Sigmoid colon (tissue), 7 donors: ENCODE results near the gene AFF2. TPM values are rescaled to one million over a fixed set of nuclear protein-coding genes. Genes with fewer than 3 reads are reported as not detected.

ENCODE experiments used
- DNase-seq: peaks from one replicate; pipeline ENCODE4 v3.0.0-alpha.2; 2019
- H3K27ac ChIP-seq, 4 donors: fragments of 200-600 bp; sonication (generic); one replicate each; pipeline ENCODE4 v1.5.1; 2016 to 2019; ENCODE audit warnings: mild to moderate bottlenecking in 1 of 4
- H3K27me3 ChIP-seq, 3 donors: fragments of 200-600 bp; sonication (generic); one replicate each; pipeline ENCODE4 v1.5.1; 2019; ENCODE audit warnings: mild to moderate bottlenecking in 1 of 3
- H3K36me3 ChIP-seq, 4 donors: fragments of 200-600 bp; sonication (generic); one replicate each; pipeline ENCODE4 v1.5.1; 2016 to 2019
- H3K4me1 ChIP-seq, 4 donors: fragments of 200-600 bp; sonication (generic); one replicate each; pipeline ENCODE4 v1.5.1; 2017 to 2019
- H3K4me3 ChIP-seq, 4 donors: fragments of 200-600 bp; sonication (generic); one replicate each; pipeline ENCODE4 v1.5.1; 2017 to 2019; ENCODE audit warnings: mild to moderate bottlenecking in 2 of 4, moderate library complexity in 1 of 4
- H3K9me3 ChIP-seq, 4 donors: fragments of 200-600 bp in 3 of 4; sonication (generic) in 3 of 4; one replicate each; pipeline versions ENCODE4 v1.5.1 to v1.6.1; 2013 to 2019
- EP300 ChIP-seq, 4 donors: sonication (generic); formaldehyde crosslinking; IDR thresholded peaks; one replicate each; pipeline ENCODE4 v1.6.1; 2017; ENCODE audit warnings: antibody characterized with exemption in 4 of 4
- POLR2A ChIP-seq, 2 donors: fragments of 450-650 bp; IDR thresholded peaks; one replicate each; pipeline ENCODE4 v1.6.1; 2016; ENCODE audit warnings: antibody characterized with exemption in 2 of 2, mild to moderate bottlenecking in 2 of 2, moderate library complexity in 2 of 2
- POLR2AphosphoS5 ChIP-seq, 4 donors: sonication (generic); formaldehyde crosslinking; IDR thresholded peaks; one replicate each; pipeline ENCODE4 v1.6.1; 2017; ENCODE audit warnings: antibody characterized with exemption in 4 of 4
- WGBS, 2 donors: extraction: QIAGEN DNeasy Blood & Tissue Kit; methylation state at CpG; one replicate each; pipeline ENCODE4 v1.1.7; 2013; 5-methylcytosine and 5-hydroxymethylcytosine counted together
- intact Hi-C: fragments of 100-400 bp; cut with DNase I; formaldehyde crosslinking; loops from one replicate; pipeline ENCODE4 v1.15.1; 2023
- polyA plus RNA-seq, 3 donors: library from polyadenylated mRNA; stranded (reverse); fragments of 200-250 nt; gene quantifications; one replicate each; pipeline ENCODE4 v1.2.3, GENCODE V29; 2013
- total RNA-seq, 4 donors: library from RNA; depleted of rRNA; stranded (reverse); fragments of >200 nt; gene quantifications; one replicate each; pipeline ENCODE4 v1.1.0, GENCODE V29; 2016
- TF ChIP-seq, protein P1 (sequence below), 4 experiments: fragments of 450-650 bp in 3 of 4; fragments of 200-600 bp in 1 of 4; IDR thresholded peaks; one replicate each; pipeline ENCODE4 v1.5.1; 2016 to 2019; ENCODE audit warnings: antibody characterized with exemption in 4 of 4, mild to moderate bottlenecking in 3 of 4, moderate library complexity in 2 of 4
- donor health status: healthy with polysubstance abuse.
- donor health status: Bipolar disorder and iron deficiency.
- donor health status: healthy.

AFF2 gene
- total and polyA plus RNA-seq, 7 donors, result 0.27 to 1.7 (median 1.1) TPM; not detected in 2

DNA sequence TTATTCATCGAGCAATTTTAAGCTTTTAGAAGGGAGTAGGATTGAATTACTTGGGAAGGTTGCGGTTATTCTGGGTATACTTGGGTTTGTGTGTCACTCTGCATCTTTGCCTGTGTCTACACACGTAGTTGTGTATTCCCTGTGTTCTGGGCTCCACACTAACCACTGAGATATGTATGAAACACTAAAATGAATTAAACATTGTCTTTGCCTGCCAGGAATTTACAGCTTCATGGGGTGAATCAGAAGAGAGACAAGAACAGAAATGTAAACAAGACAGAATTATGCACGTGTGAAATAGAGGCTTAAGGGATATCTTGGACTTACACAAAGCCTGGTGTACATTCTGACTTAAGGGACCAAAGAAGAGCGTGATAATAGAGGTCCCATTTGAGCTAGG lies 228.5 kb downstream of the AFF2 start:
- Histone ChIP-seq H3K27ac (no peak overlapping the region), H3K4me1 (no peaks in the 10 kb centered on the region), H3K9me3 (no peaks in the 10 kb centered on the region), H3K4me3 (no peak overlapping the region), H3K27me3 (no peaks in the 10 kb centered on the region), H3K36me3 (no peaks in the 10 kb centered on the region)
- WGBS, 2 donors, result 71 to 79% methylated on average over 5 of the region's 5 CpGs
- TF ChIP-seq POLR2A (IDR thresholded peaks at IDR 0.05) (no peak), EP300 (IDR thresholded peaks at IDR 0.05) (no peak), POLR2AphosphoS5 (IDR thresholded peaks at IDR 0.05) (no peak)
- TF ChIP-seq, protein P1, sequence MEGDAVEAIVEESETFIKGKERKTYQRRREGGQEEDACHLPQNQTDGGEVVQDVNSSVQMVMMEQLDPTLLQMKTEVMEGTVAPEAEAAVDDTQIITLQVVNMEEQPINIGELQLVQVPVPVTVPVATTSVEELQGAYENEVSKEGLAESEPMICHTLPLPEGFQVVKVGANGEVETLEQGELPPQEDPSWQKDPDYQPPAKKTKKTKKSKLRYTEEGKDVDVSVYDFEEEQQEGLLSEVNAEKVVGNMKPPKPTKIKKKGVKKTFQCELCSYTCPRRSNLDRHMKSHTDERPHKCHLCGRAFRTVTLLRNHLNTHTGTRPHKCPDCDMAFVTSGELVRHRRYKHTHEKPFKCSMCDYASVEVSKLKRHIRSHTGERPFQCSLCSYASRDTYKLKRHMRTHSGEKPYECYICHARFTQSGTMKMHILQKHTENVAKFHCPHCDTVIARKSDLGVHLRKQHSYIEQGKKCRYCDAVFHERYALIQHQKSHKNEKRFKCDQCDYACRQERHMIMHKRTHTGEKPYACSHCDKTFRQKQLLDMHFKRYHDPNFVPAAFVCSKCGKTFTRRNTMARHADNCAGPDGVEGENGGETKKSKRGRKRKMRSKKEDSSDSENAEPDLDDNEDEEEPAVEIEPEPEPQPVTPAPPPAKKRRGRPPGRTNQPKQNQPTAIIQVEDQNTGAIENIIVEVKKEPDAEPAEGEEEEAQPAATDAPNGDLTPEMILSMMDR (IDR thresholded peaks at IDR 0.05), result no peak
- intact Hi-C loops, result no loop called here
- no peak for DNase-seq

DNA sequence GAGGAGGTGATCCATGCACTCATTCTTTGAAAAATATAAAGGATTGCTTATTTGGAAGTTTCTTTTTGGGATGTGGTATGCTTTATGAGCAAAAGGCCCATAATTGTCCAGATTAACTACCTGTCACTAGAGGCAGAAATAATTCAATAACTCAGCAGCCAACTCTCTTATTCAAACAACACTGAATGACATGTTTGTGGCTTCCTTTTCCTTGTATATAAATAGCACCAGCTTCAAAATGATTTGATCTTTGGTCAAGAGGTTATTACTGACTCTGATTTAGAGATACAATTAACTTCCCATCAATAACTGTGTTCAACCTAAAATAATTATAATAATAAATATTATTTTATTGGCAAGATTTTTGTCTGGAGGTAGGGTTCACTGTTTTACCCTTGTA lies 232.3 kb downstream of the AFF2 start:
- DNase-seq, result no peak
- no peaks in the 10 kb centered on the region for H3K36me3 ChIP-seq
- intact Hi-C loops, result no loop called here
- TF ChIP-seq, protein P1 (IDR thresholded peaks at IDR 0.05), result no peak
- no peak for TF ChIP-seq POLR2A (IDR thresholded peaks at IDR 0.05)
- TF ChIP-seq POLR2AphosphoS5 (IDR thresholded peaks at IDR 0.05), result no peak
- no peak for TF ChIP-seq EP300 (IDR thresholded peaks at IDR 0.05)
- no peak overlapping the region for H3K4me3 ChIP-seq
- no peaks in the 10 kb centered on the region for H3K9me3 ChIP-seq
- H3K4me1 ChIP-seq, result no peaks in the 10 kb centered on the region
- H3K27ac ChIP-seq, result no peak overlapping the region
- no peaks in the 10 kb centered on the region for H3K27me3 ChIP-seq

DNA sequence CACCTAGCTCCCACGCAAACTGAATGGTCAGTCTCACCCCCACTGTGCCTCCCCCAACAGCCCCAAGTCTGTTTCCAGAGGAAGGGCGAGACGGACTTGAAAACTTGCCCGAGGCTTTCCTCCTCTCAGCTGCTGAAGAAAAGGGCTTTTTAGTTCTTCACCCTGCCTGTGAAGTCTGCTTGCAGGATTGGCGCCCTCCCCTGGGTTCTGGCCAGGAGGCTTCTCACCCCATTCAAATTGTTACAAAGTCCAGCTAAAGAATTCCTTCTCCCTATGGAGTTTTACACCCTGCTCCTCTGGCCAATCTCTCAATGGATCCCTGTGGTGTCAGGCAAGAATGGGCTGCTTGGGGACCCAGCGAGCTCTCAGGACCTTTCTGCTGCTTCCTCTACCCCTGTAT lies 241.0 kb downstream of the AFF2 start:
- no peak for TF ChIP-seq POLR2AphosphoS5 (IDR thresholded peaks at IDR 0.05)
- no peak overlapping the region for H3K27ac ChIP-seq
- no peaks in the 10 kb centered on the region for H3K36me3 ChIP-seq
- DNase-seq, result no peak
- H3K9me3 ChIP-seq, result no peaks in the 10 kb centered on the region
- no peak overlapping the region for H3K4me3 ChIP-seq
- intact Hi-C loops, result no loop called here
- 63 to 78% methylated on average over 6 of the region's 6 CpGs for WGBS, 2 donors
- H3K27me3 ChIP-seq, result no peaks in the 10 kb centered on the region
- H3K4me1 ChIP-seq, result no peaks in the 10 kb centered on the region

DNA sequence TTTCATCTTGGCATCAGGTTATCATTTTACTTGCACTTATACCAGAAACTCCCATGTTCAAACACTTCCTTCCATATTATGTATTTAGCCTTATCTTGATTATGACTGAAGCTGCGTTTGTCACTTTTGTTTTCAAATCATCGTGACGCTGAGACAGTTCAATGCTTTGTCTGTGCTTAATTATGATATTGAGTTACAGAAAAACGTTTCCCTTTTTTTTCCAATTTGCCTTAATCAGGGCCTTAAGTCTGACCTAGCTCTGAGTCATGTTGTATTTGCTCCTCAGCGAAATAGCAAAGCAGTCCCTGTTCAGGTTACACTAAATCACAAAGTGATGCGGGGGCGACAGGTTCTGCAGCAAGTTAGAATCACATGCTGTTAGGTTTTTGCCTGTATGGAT lies 254.7 kb downstream of the AFF2 start:
- intact Hi-C loops, result no loop called here
- WGBS, 2 donors, result 65 to 75% methylated on average over 7 of the region's 7 CpGs

DNA sequence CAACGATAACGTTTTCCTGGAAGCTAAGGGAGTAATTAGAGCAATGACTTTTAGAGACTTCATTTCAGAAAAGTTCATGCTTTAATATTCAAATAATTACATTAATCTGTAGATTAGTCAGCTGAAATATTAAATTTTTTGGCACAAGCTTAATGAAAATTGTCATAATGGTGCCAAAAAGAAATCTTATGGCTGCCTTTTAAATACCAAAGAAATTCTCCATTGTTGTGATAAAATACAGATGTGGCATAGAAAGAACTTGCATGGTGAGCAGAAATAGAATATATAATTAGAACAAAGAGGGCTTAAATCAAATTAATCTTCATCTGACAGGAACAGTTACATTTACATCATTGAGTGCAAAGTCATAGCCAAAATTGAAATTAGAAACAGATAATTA lies 263.5 kb downstream of the AFF2 start:
- intact Hi-C loops, result no loop called here
- no peaks in the 10 kb centered on the region for H3K4me1 ChIP-seq
- no peaks in the 10 kb centered on the region for H3K27me3 ChIP-seq
- no peaks in the 10 kb centered on the region for H3K36me3 ChIP-seq
- DNase-seq, result no peak
- H3K9me3 ChIP-seq, result no peaks in the 10 kb centered on the region
- TF ChIP-seq, protein P1 (IDR thresholded peaks at IDR 0.05), result no peak
- no peak for TF ChIP-seq POLR2AphosphoS5 (IDR thresholded peaks at IDR 0.05)
- no peak for TF ChIP-seq EP300 (IDR thresholded peaks at IDR 0.05)
- TF ChIP-seq POLR2A (IDR thresholded peaks at IDR 0.05), result no peak
- no peak overlapping the region for H3K27ac ChIP-seq
- WGBS, 2 donors, result 84 to 86% methylated on average over 2 of the region's 2 CpGs
- H3K4me3 ChIP-seq, result no peak overlapping the region

More for the DNA sequence above, 254.7 kb downstream of the AFF2 start:
- Histone ChIP-seq H3K9me3 (no peaks in the 10 kb centered on the region), H3K27ac (no peak overlapping the region), H3K4me3 (no peak overlapping the region), H3K27me3 (no peaks in the 10 kb centered on the region), H3K36me3 (no peaks in the 10 kb centered on the region), H3K4me1 (no peaks in the 10 kb centered on the region)
- DNase-seq, result no peak
- TF ChIP-seq POLR2A (IDR thresholded peaks at IDR 0.05), result no peak
- TF ChIP-seq, protein P1 (IDR thresholded peaks at IDR 0.05), result no peak
- TF ChIP-seq POLR2AphosphoS5 (IDR thresholded peaks at IDR 0.05), result no peak
- no peak for TF ChIP-seq EP300 (IDR thresholded peaks at IDR 0.05)
